C4-2B (cell line): ENCODE data around the gene RELN.

Experiments
- ZFX ChIP-seq: fragments of 450-650 bp; IDR thresholded peaks from 2 replicates; pipeline ENCODE4 v1.6.1; 2017
- TF ChIP-seq, protein P1 (sequence below): fragments of 450-650 bp; conservative IDR thresholded peaks from 2 replicates; pipeline ENCODE4 v1.5.1; 2017; ENCODE audit warnings: mild to moderate bottlenecking

GRCh38 chr7:103888603-103889153 is 100.8 kb downstream of the RELN start:
- TF ChIP-seq, protein P1, sequence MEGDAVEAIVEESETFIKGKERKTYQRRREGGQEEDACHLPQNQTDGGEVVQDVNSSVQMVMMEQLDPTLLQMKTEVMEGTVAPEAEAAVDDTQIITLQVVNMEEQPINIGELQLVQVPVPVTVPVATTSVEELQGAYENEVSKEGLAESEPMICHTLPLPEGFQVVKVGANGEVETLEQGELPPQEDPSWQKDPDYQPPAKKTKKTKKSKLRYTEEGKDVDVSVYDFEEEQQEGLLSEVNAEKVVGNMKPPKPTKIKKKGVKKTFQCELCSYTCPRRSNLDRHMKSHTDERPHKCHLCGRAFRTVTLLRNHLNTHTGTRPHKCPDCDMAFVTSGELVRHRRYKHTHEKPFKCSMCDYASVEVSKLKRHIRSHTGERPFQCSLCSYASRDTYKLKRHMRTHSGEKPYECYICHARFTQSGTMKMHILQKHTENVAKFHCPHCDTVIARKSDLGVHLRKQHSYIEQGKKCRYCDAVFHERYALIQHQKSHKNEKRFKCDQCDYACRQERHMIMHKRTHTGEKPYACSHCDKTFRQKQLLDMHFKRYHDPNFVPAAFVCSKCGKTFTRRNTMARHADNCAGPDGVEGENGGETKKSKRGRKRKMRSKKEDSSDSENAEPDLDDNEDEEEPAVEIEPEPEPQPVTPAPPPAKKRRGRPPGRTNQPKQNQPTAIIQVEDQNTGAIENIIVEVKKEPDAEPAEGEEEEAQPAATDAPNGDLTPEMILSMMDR = no peak
- no peak for TF ChIP-seq ZFX
